K562 (cell line): ENCODE results near the gene POGZ. TPM values are rescaled to one million over a fixed set of nuclear protein-coding genes. Genes with fewer than 3 reads are reported as not detected.

Experiments used
- ATAC-seq: fragments of 200-7000 bp; cut with Tn5 transposase; 3 replicates; pipeline ENCODE4 v1.9.1; 2020; ENCODE audit warnings: moderate library complexity
- BruUV-seq: library from RNA; stranded (reverse); fragments of 400-500 nt; replicated peaks from 2 replicates; lab custom pipeline; 2021; lab: Mats Ljungman, UMichigan
- CTCF ChIA-PET: fragments of 300-600 bp; formaldehyde crosslinking; extraction: SDS; loops from one replicate; lab custom pipeline; 2021; ENCODE audit warnings: low intra/inter-chr PET ratio; lab: Yijun Ruan, JAX
- POLR2A ChIA-PET: fragments of 300-600, 350-650 bp; sonication (Branson Sonifier 250); formaldehyde crosslinking; extraction: SDS; loops from one replicate; lab custom pipeline; 2021; ENCODE audit warnings: antibody characterized with exemption, inconsistent platforms; lab: Yijun Ruan, JAX
- DNase-seq, 4 experiments: peaks; one replicate each; pipeline versions ENCODE4 v3.0.0 to v3.0.0-alpha.2; 2011 to 2018; ENCODE audit warnings: low spot score in 3 of 4, mixed read lengths in 3 of 4; ENCODE audit errors: extremely low read depth in 1 of 4
- FAIRE-seq: peaks from 2 replicates; lab custom pipeline; 2011; peaks lifted over from hg19 to GRCh38; lab: Jason Lieb, UNC
- H2AFZ ChIP-seq: 2 replicates; pipeline ENCODE4 v1.6.0; 2011; ENCODE audit warnings: low read depth, low read length, control low read depth, inconsistent platforms
- H3K27ac ChIP-seq: fragments of 200-600 bp; 3 replicates; pipeline ENCODE4 v1.8.0; 2011; ENCODE audit warnings: low read depth, mild to moderate bottlenecking, control low read depth, inconsistent platforms, low read length, moderate library complexity, mixed read lengths; ENCODE audit errors: extremely low read depth
- H3K27me3 ChIP-seq, 2 experiments: fragments of 300-600 bp in 1 of 2; 2 replicates in 1 of 2; 3 replicates in 1 of 2; pipeline versions ENCODE4 v1.6.0 to v1.8.0; 2011; ENCODE audit warnings: inconsistent platforms in 2 of 2, low read length in 2 of 2, mild to moderate bottlenecking in 1 of 2, mixed read lengths in 1 of 2, moderate library complexity in 1 of 2; ENCODE audit not compliant: control insufficient read depth in 2 of 2, insufficient read depth in 2 of 2
- H3K36me3 ChIP-seq: fragments of 300-600 bp; 3 replicates; pipeline ENCODE4 v1.8.0; 2011; ENCODE audit warnings: mild to moderate bottlenecking, low read length, inconsistent platforms; ENCODE audit not compliant: control insufficient read depth, insufficient read depth
- H3K4me1 ChIP-seq, 2 experiments: fragments of 200-600 bp in 1 of 2; replicated peaks in 1 of 2; 2 replicates in 1 of 2; 3 replicates in 1 of 2; pipeline versions ENCODE4 v1.5.1 to v1.8.0; 2011; ENCODE audit warnings: inconsistent platforms in 2 of 2, low read length in 2 of 2, mild to moderate bottlenecking in 1 of 2, mixed read lengths in 1 of 2, moderate library complexity in 1 of 2; ENCODE audit not compliant: control insufficient read depth in 2 of 2, insufficient read depth in 2 of 2
- H3K4me2 ChIP-seq: 2 replicates; pipeline ENCODE4 v1.6.1; 2011; ENCODE audit warnings: low read length, control low read depth, inconsistent platforms, mixed read lengths; ENCODE audit not compliant: insufficient read depth
- H3K4me3 ChIP-seq: fragments of 200-600 bp; sonication (generic), shearing (Covaris generic); 2 replicates; pipeline ENCODE4 v1.5.1; 2016; ENCODE audit warnings: control low read depth, inconsistent platforms
- H3K79me2 ChIP-seq: fragments of 200-600 bp; 3 replicates; pipeline ENCODE4 v1.8.0; 2011; ENCODE audit warnings: low read length, inconsistent platforms; ENCODE audit not compliant: control insufficient read depth, insufficient read depth
- H3K9ac ChIP-seq, 2 experiments: 2 replicates each; pipeline versions ENCODE4 v1.6.0 to v1.6.1; 2011; ENCODE audit warnings: low read depth in 2 of 2, low read length in 2 of 2, control low read depth in 1 of 2, inconsistent platforms in 1 of 2, mild to moderate bottlenecking in 1 of 2, mixed read lengths in 1 of 2; ENCODE audit not compliant: insufficient read depth in 1 of 2
- H3K9me1 ChIP-seq: one replicate; pipeline ENCODE4 v1.6.0; 2011; ENCODE audit warnings: inconsistent platforms, mild to moderate bottlenecking, low read length, moderate library complexity; ENCODE audit not compliant: control insufficient read depth, insufficient read depth
- H3K9me3 ChIP-seq: replicated peaks from 2 replicates; pipeline ENCODE4 v1.5.1; 2011; ENCODE audit warnings: low read depth, low read length, inconsistent platforms; ENCODE audit not compliant: control insufficient read depth, insufficient read depth
- H4K20me1 ChIP-seq: replicated peaks from 2 replicates; pipeline ENCODE4 v1.6.1; 2011; ENCODE audit warnings: low read length, inconsistent platforms, mixed read lengths; ENCODE audit not compliant: control insufficient read depth, insufficient read depth
- CBFA2T2 ChIP-seq: fragments of 450-650 bp; conservative IDR thresholded peaks from 2 replicates; pipeline ENCODE4 v1.6.1; 2017; ENCODE audit warnings: mild to moderate bottlenecking
- CXXC5 ChIP-seq: fragments of 250-450 bp; sonication (Bioruptor Pico); IDR thresholded peaks from 2 replicates; pipeline ENCODE4 v1.8.0; 2022; ENCODE audit warnings: inconsistent platforms, mild to moderate bottlenecking, moderate library complexity
- MEIS2 ChIP-seq: fragments of 450-650 bp; IDR thresholded peaks from 2 replicates; pipeline ENCODE4 v1.6.1; 2014; ENCODE audit warnings: mild to moderate bottlenecking; ENCODE audit not compliant: partially characterized antibody
- POLR2A ChIP-seq: fragments of 450-650 bp; conservative IDR thresholded peaks from 2 replicates; pipeline ENCODE4 v1.6.1; 2016
- SIN3A ChIP-seq, 2 experiments: fragments of 150-350 bp in 1 of 2; IDR thresholded peaks; 2 replicates each; pipeline ENCODE4 v1.6.1; 2011 to 2016; ENCODE audit warnings: borderline replicate concordance in 2 of 2, low read depth in 2 of 2, low read length in 2 of 2, mild to moderate bottlenecking in 2 of 2, moderate library complexity in 2 of 2; ENCODE audit not compliant: control insufficient read depth in 1 of 2
- SMARCC2 ChIP-seq: fragments of 450-650 bp; IDR thresholded peaks from 2 replicates; pipeline ENCODE4 v1.6.1; 2017; ENCODE audit warnings: antibody characterized with exemption, moderate library complexity, mild to moderate bottlenecking, low read depth
- TEAD1 ChIP-seq, 2 experiments: fragments of 450-650 bp in 1 of 2; sonication (generic) in 1 of 2; formaldehyde crosslinking; IDR thresholded peaks; 2 replicates each; pipeline versions ENCODE4 v1.4.0 to v1.8.0; 2020 to 2022; ENCODE audit warnings: mild to moderate bottlenecking in 2 of 2, missing genetic modification reagents in 1 of 2
- ZC3H11A ChIP-seq: IDR thresholded peaks from 2 replicates; pipeline ENCODE4 v1.6.1; 2012; ENCODE audit warnings: low read depth, low read length, improper control_type of control experiment
- ZNF121 ChIP-seq: sonication (generic); formaldehyde crosslinking; conservative IDR thresholded peaks from 2 replicates; pipeline ENCODE4 v1.8.0; 2022; ENCODE audit warnings: missing genetic modification reagents
- ZNF785 ChIP-seq: fragments of 250-450 bp; sonication (Bioruptor Pico); IDR thresholded peaks from 2 replicates; pipeline ENCODE4 v1.4.0; 2020; ENCODE audit warnings: mild to moderate bottlenecking
- WGBS: fragments of 100-300 bp; shearing (Covaris generic); methylation state at CpG from one replicate; pipeline ENCODE4 v1.1.6; 2016; ENCODE audit warnings: low coverage, mixed read lengths; ENCODE audit not compliant: insufficient coverage; ENCODE audit errors: missing lambda C conversion rate; 5-methylcytosine and 5-hydroxymethylcytosine counted together
- in situ Hi-C: fragments of 300-500 bp; cut with MboI; formaldehyde crosslinking; loops from 4 replicates; pipeline ENCODE4 v1.15.0; 2018; ENCODE audit warnings: inconsistent platforms, mixed read lengths
- intact Hi-C: fragments of 100-400 bp; cut with micrococcal nuclease; formaldehyde crosslinking; loops from 2 replicates; pipeline ENCODE4 v1.14.2; 2022
- polyA plus RNA-seq, 8 experiments: library from polyadenylated mRNA; depleted of rRNA in 4 of 8; stranded (reverse) in 5 of 8; unstranded in 3 of 8; fragments of >200 nt; fragmentation: Nextera tagmentation in 2 of 8; fragmentation: Illumina TruSeq in 1 of 8; extraction: Ambion mirVana in 2 of 8; extraction: Trizol in 1 of 8; gene quantifications; 2 replicates each; pipeline versions ENCODE4 v1.2.1 to v1.2.3, GENCODE V29; 2011 to 2014; ENCODE audit warnings: inconsistent platforms in 1 of 8, missing spikeins in 1 of 8
- total RNA-seq, 7 experiments: library from RNA; depleted of rRNA in 6 of 7; stranded (reverse); fragments of >200 nt in 6 of 7; fragmentation: Illumina TruSeq in 2 of 7; extraction: Trizol in 2 of 7; gene quantifications; 2 replicates each; pipeline versions ENCODE4 v1.2.1 to v1.2.3, GENCODE V29; 2011 to 2021; ENCODE audit warnings: low replicate concordance in 1 of 7
- TF ChIP-seq, protein P1 (sequence below), 2 experiments: fragments of 450-650 bp in 1 of 2; sonication (generic) in 1 of 2; formaldehyde crosslinking in 1 of 2; IDR thresholded peaks in 1 of 2; conservative IDR thresholded peaks in 1 of 2; 2 replicates each; pipeline versions ENCODE4 v1.6.1 to v1.8.1; 2016 to 2023; ENCODE audit warnings: mild to moderate bottlenecking in 2 of 2, moderate library complexity in 2 of 2, inconsistent platforms in 1 of 2, missing genetic modification reagents in 1 of 2
- TF ChIP-seq, protein P2 (sequence below): fragments of 450-650 bp; IDR thresholded peaks from 2 replicates; pipeline ENCODE4 v1.6.1; 2016; ENCODE audit warnings: antibody characterized with exemption

The POGZ gene
- total and polyA plus RNA-seq, 9 of the 15 experiments (the other 6 are each of a cell fraction or from before 2014, with no cell fraction given), result 9.4 to 40.6 (median 21.6) TPM

DNA sequence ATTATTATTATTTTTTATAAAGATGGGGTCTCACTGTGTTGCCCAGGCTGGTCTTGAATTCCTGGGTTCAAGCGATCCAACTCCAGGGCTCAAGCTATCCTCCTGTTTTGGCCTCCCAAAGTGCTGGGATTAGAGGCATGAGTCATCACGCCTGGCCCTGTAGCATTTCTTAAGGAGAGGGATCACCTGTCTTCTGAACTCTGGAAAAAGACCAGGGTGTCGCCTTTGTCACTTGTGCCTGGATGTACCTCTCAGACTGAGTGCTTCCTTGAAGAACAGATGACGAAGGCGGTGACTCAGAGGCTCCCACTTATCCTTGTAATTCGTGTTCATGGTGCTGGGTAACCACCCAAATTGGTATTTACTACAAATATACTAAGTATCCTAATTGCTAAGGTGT lies 49.5 kb upstream of the POGZ start:
- Histone ChIP-seq H3K36me3 (no peaks in the 10 kb centered on the region), H3K27me3 (peaks cover 5 to 30% of the 10 kb centered on the region in 2 experiments; a peak in 3 of 5 replicates), H4K20me1 (no peaks in the 10 kb centered on the region; the same call in 1 of the 2 replicates), H3K4me1 (peaks cover 8 to 19% of the 10 kb centered on the region in 2 experiments; a peak in 3 of 5 replicates), H3K9ac (no peak overlapping the region), H3K27ac (no peak overlapping the region), H3K4me2 (no peak overlapping the region), H3K9me1 (no peaks in the 10 kb centered on the region), H2AFZ (no peak overlapping the region), H3K9me3 (no peaks in the 10 kb centered on the region), H3K4me3 (no peak overlapping the region), H3K79me2 (no peaks in the 10 kb centered on the region)
- in situ Hi-C loops (no loop called here), intact Hi-C loops (no loop called here)
- CTCF ChIA-PET, result no interaction called here
- BruUV-seq, result no TSS peak
- FAIRE-seq (no peak), ATAC-seq (no peak), DNase-seq (peak in 3 of 4 experiments; percentile 26 to 43 (median 41))
- TF ChIP-seq, protein P1, sequence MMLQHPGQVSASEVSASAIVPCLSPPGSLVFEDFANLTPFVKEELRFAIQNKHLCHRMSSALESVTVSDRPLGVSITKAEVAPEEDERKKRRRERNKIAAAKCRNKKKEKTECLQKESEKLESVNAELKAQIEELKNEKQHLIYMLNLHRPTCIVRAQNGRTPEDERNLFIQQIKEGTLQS (IDR thresholded peaks at IDR 0.05), result peak; percentile 74; the same call in 1 of the 2 replicates
- TF ChIP-seq, protein P1 (CRISPR knock-in tag; conservative IDR thresholded peaks at IDR 0.05), result no peak
- no peak for TF ChIP-seq TEAD1 (CRISPR knock-in tag; IDR thresholded peaks at IDR 0.05)
- peak; percentile 86 for TF ChIP-seq ZNF121
- POLR2A ChIA-PET, result no interaction called here
- WGBS, result 6% methylated on average over 6 of the region's 6 CpGs

DNA sequence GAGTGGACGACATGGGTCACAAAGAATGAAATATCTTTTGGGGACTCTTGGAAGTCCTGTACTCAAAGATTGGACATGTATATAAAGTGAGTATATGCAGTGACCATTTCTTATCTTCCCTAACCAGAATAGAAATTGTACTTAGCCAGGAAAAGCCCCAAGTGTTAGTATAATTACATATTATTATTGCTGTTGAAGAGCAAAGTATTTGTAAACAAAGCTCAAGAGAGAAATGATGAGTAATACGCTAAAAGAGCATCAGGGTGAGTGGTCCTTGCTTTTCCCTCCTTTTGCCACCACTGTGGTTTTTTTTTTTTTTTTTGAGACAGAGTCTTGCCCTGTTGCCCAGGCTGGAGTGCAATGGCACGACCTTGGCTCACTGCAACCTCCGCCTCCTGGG lies 45.5 kb upstream of the POGZ start:
- in situ Hi-C loops (no loop called here), intact Hi-C loops (no loop called here)
- H3K4me1 ChIP-seq, result peaks cover 0 to 7% of the 10 kb centered on the region in 2 experiments; a peak in 3 of 5 replicates
- 6% methylated on average over 2 of the region's 4 CpGs for WGBS
- DNase-seq (no peak), ATAC-seq (no peak), FAIRE-seq (no peak)
- H3K27ac ChIP-seq, result no peak overlapping the region
- no peaks in the 10 kb centered on the region for H3K36me3 ChIP-seq
- H2AFZ ChIP-seq, result no peak overlapping the region
- H3K9ac ChIP-seq, result no peak overlapping the region
- CTCF ChIA-PET, result no interaction called here
- H3K9me1 ChIP-seq, result no peaks in the 10 kb centered on the region
- no peaks in the 10 kb centered on the region for H4K20me1 ChIP-seq
- H3K4me3 ChIP-seq, result no peak overlapping the region
- no peaks in the 10 kb centered on the region for H3K9me3 ChIP-seq
- H3K4me2 ChIP-seq, result no peak overlapping the region
- peaks cover 3 to 8% of the 10 kb centered on the region in 2 experiments; a peak in 2 of 5 replicates for H3K27me3 ChIP-seq
- no TSS peak for BruUV-seq
- H3K79me2 ChIP-seq, result no peaks in the 10 kb centered on the region
- POLR2A ChIA-PET, result interaction anchor here (0.5 to 0.7 kb wide), 2 partner anchors 37 to 182 kb away, joined by 3 read pairs; no protein-coding TSS in a partner anchor
- TF ChIP-seq ZNF785 (no peak), SIN3A (IDR thresholded peaks at IDR 0.05; ENCODE audit: borderline replicate concordance in 2 of 2, control insufficient read depth in 1 of 2, low read depth in 2 of 2, low read length in 2 of 2) (no peak), CBFA2T2 (no peak), CXXC5 (CRISPR knock-in tag) (no peak), POLR2A (no peak), MEIS2 (no peak), SMARCC2 (no peak), ZC3H11A (no peak)
- TF ChIP-seq, protein P2, sequence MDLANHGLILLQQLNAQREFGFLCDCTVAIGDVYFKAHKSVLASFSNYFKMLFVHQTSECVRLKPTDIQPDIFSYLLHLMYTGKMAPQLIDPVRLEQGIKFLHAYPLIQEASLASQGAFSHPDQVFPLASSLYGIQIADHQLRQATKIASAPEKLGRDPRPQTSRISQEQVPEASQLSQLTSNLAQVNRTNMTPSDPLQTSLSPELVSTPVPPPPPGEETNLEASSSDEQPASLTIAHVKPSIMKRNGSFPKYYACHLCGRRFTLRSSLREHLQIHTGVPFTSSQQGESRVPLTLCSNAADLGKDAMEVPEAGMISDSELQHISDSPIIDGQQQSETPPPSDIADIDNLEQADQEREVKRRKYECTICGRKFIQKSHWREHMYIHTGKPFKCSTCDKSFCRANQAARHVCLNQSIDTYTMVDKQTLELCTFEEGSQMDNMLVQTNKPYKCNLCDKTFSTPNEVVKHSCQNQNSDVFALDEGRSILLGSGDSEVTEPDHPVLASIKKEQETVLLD, result no peak
